GM18861 (cell line): ENCODE data around the gene KCNIP1.

Source experiments
- ATAC-seq: cut with Tn5 transposase; IDR thresholded peaks from one replicate; pipeline ENCODE4 v1.9.1; 2021; ENCODE audit not compliant: unreplicated experiment

The KCNIP1 gene

GRCh38 chr5:170590566-170590965 is 86.7 kb downstream of the KCNIP1 start:
- ATAC-seq: no peak

- ATAC-seq: no peak
Observed at GRCh38 chr5:170591054-170591453, 87.2 kb downstream of the KCNIP1 start.

- no peak for ATAC-seq
Observed at GRCh38 chr5:170596482-170597044, 92.7 kb downstream of the KCNIP1 start.

- no peak for ATAC-seq
Observed at GRCh38 chr5:170597109-170597751, 93.4 kb downstream of the KCNIP1 start.

- no peak for ATAC-seq
Observed at GRCh38 chr5:170597872-170598271, 94.1 kb downstream of the KCNIP1 start.

- no peak for ATAC-seq
Observed at GRCh38 chr5:170599756-170600155, 95.9 kb downstream of the KCNIP1 start.

GRCh38 chr5:170601619-170602018 is 97.8 kb downstream of the KCNIP1 start:
- ATAC-seq: no peak

- ATAC-seq: no peak
Observed at GRCh38 chr5:170603109-170603508, 99.3 kb downstream of the KCNIP1 start.

- ATAC-seq: no peak
Observed at GRCh38 chr5:170603578-170604565, 100.1 kb downstream of the KCNIP1 start.

- no peak for ATAC-seq
Observed at GRCh38 chr5:170606941-170607340, 103.1 kb downstream of the KCNIP1 start.

GRCh38 chr5:170611449-170612090 is 107.8 kb downstream of the KCNIP1 start:
- ATAC-seq: no peak

- ATAC-seq: no peak
Observed at GRCh38 chr5:170612256-170612678, 108.4 kb downstream of the KCNIP1 start.

- no peak for ATAC-seq
Observed at GRCh38 chr5:170614065-170614490, 110.3 kb downstream of the KCNIP1 start.

GRCh38 chr5:170614720-170615119 is 110.9 kb downstream of the KCNIP1 start:
- no peak for ATAC-seq

- ATAC-seq: no peak
Observed at GRCh38 chr5:170617533-170618490, 114.0 kb downstream of the KCNIP1 start.

- ATAC-seq: no peak
Observed at GRCh38 chr5:170619869-170620268, 116.0 kb downstream of the KCNIP1 start.

- ATAC-seq: no peak
Observed at GRCh38 chr5:170622933-170623332, 119.1 kb downstream of the KCNIP1 start.

- ATAC-seq: no peak
Observed at GRCh38 chr5:170623576-170624181, 119.9 kb downstream of the KCNIP1 start.
